H1 (cell line): ENCODE data around the gene EPRS1. TPM values are rescaled to one million over a fixed set of nuclear protein-coding genes. Genes with fewer than 3 reads are reported as not detected.

ENCODE experiments used
- CTCF ChIA-PET: fragments of 300-600 bp; sonication (Branson Sonifier 250); formaldehyde crosslinking; loops from one replicate; lab custom pipeline; 2021; ENCODE audit not compliant: partially characterized antibody; lab: Charles Lee
- POLR2A ChIA-PET: fragments of 300-600 bp; sonication (Branson Sonifier 250); formaldehyde crosslinking; loops from one replicate; lab custom pipeline; 2021; ENCODE audit warnings: inconsistent platforms; ENCODE audit not compliant: partially characterized antibody; lab: Charles Lee
- DNase-seq, 2 experiments: peaks; one replicate each; pipeline versions ENCODE4 v3.0.0 to v3.0.0-alpha.2; 2010 to 2022; ENCODE audit warnings: low spot score in 2 of 2, low read depth in 1 of 2, mixed read lengths in 1 of 2
- FAIRE-seq: peaks from 2 replicates; lab custom pipeline; 2011; peaks lifted over from hg19 to GRCh38; lab: Jason Lieb, UNC
- H2AFZ ChIP-seq: 2 replicates; pipeline ENCODE4 v1.8.1; 2012; ENCODE audit warnings: low read length, inconsistent platforms
- H2AK5ac ChIP-seq: 2 replicates; pipeline ENCODE4 v1.6.1; 2013; ENCODE audit warnings: low read depth, low read length
- H2BK120ac ChIP-seq: replicated peaks from 2 replicates; pipeline ENCODE3; 2013; ENCODE audit warnings: low read depth, low read length, inconsistent platforms
- H2BK12ac ChIP-seq: 2 replicates; pipeline ENCODE4 v1.6.1; 2013; ENCODE audit warnings: low read depth, low read length
- H2BK15ac ChIP-seq: 2 replicates; pipeline ENCODE4 v1.6.1; 2013; ENCODE audit warnings: low read length
- H2BK20ac ChIP-seq: 2 replicates; pipeline ENCODE4 v1.6.1; 2013; ENCODE audit warnings: low read length
- H2BK5ac ChIP-seq: 2 replicates; pipeline ENCODE4 v1.6.1; 2013; ENCODE audit warnings: low read depth, low read length
- H3K14ac ChIP-seq: 2 replicates; pipeline ENCODE4 v1.6.1; 2013; ENCODE audit warnings: inconsistent platforms; ENCODE audit not compliant: insufficient read length
- H3K18ac ChIP-seq: 2 replicates; pipeline ENCODE4 v1.6.1; 2013; ENCODE audit warnings: low read length; ENCODE audit errors: extremely low read depth
- H3K23ac ChIP-seq: 2 replicates; pipeline ENCODE4 v1.6.1; 2013; ENCODE audit warnings: inconsistent platforms; ENCODE audit not compliant: insufficient read length
- H3K23me2 ChIP-seq: 2 replicates; pipeline ENCODE4 v1.6.1; 2013; ENCODE audit warnings: low read depth, low read length
- H3K27ac ChIP-seq: 2 replicates; pipeline ENCODE4 v1.6.1; 2011; ENCODE audit warnings: low read depth, low read length, inconsistent platforms
- H3K27me3 ChIP-seq, 4 experiments: replicated peaks in 1 of 4; 1 replicate in 1 of 4; 2 replicates in 3 of 4; pipeline versions ENCODE4 v1.6.1 to v1.8.1; 2011 to 2013; ENCODE audit warnings: low read length in 3 of 4, mild to moderate bottlenecking in 3 of 4, inconsistent platforms in 2 of 4, mixed read lengths in 2 of 4, moderate library complexity in 1 of 4; ENCODE audit not compliant: control insufficient read depth in 3 of 4, insufficient read depth in 3 of 4; ENCODE audit errors: extremely low read depth in 1 of 4
- H3K36me3 ChIP-seq, 4 experiments: 2 replicates each; pipeline versions ENCODE4 v1.6.1 to v1.8.1; 2011 to 2013; ENCODE audit warnings: mild to moderate bottlenecking in 4 of 4, low read length in 3 of 4, moderate library complexity in 2 of 4, control low read depth in 1 of 4, inconsistent platforms in 1 of 4; ENCODE audit not compliant: insufficient read depth in 4 of 4, control insufficient read depth in 2 of 4
- H3K4ac ChIP-seq: replicated peaks from 2 replicates; pipeline ENCODE3; 2013; ENCODE audit warnings: low read length, low read depth, mixed read lengths, inconsistent platforms; ENCODE audit not compliant: insufficient read length
- H3K4me1 ChIP-seq, 4 experiments: replicated peaks in 1 of 4; 1 replicate in 1 of 4; 2 replicates in 3 of 4; pipeline versions ENCODE4 v1.6.1 to v1.8.1; 2011 to 2013; ENCODE audit warnings: low read length in 3 of 4, inconsistent platforms in 2 of 4, mixed read lengths in 1 of 4; ENCODE audit not compliant: insufficient read depth in 4 of 4, control insufficient read depth in 3 of 4
- H3K4me2 ChIP-seq, 2 experiments: 2 replicates each; pipeline versions ENCODE4 v1.6.1 to v1.8.1; 2011 to 2013; ENCODE audit warnings: low read depth in 2 of 2, low read length in 2 of 2, control low read depth in 1 of 2, inconsistent platforms in 1 of 2, mild to moderate bottlenecking in 1 of 2; ENCODE audit not compliant: insufficient read depth in 1 of 2
- H3K4me3 ChIP-seq, 4 experiments: fragments of 200-600, 300-600 bp in 1 of 4; sonication (generic), shearing (Covaris generic), sonication (Bioruptor Twin) in 1 of 4; 2 replicates each; pipeline versions ENCODE4 v1.5.1 to v1.8.1; 2011 to 2016; ENCODE audit warnings: low read length in 4 of 4, low read depth in 3 of 4, control low read depth in 2 of 4, inconsistent platforms in 2 of 4, mild to moderate bottlenecking in 2 of 4, mixed read lengths in 1 of 4, moderate library complexity in 1 of 4; ENCODE audit not compliant: insufficient read depth in 2 of 4; ENCODE audit errors: extremely low read depth in 1 of 4
- H3K56ac ChIP-seq: replicated peaks from 2 replicates; pipeline ENCODE3; 2013; ENCODE audit warnings: low read depth, mild to moderate bottlenecking, mixed read lengths, low read length, inconsistent platforms; ENCODE audit not compliant: insufficient read length
- H3K79me1 ChIP-seq: 2 replicates; pipeline ENCODE4 v1.6.1; 2013; ENCODE audit warnings: low read depth, low read length, control low read depth
- H3K79me2 ChIP-seq, 2 experiments: 2 replicates each; pipeline versions ENCODE4 v1.6.1 to v1.8.1; 2012 to 2013; ENCODE audit warnings: low read length in 2 of 2, mild to moderate bottlenecking in 2 of 2, inconsistent platforms in 1 of 2; ENCODE audit not compliant: insufficient read depth in 2 of 2, control insufficient read depth in 1 of 2
- H3K9ac ChIP-seq, 4 experiments: replicated peaks in 1 of 4; 1 replicate in 1 of 4; 2 replicates in 3 of 4; pipeline versions ENCODE4 v1.6.1 to v1.8.1; 2011 to 2013; ENCODE audit warnings: low read depth in 3 of 4, low read length in 3 of 4, control low read depth in 2 of 4, mild to moderate bottlenecking in 2 of 4, moderate library complexity in 2 of 4, inconsistent platforms in 1 of 4; ENCODE audit errors: extremely low read depth in 1 of 4
- H3K9me3 ChIP-seq, 2 experiments: 2 replicates each; pipeline versions ENCODE4 v1.6.1 to v1.8.1; 2012 to 2013; ENCODE audit warnings: mild to moderate bottlenecking in 2 of 2, moderate library complexity in 2 of 2, control low read depth in 1 of 2, inconsistent platforms in 1 of 2, low read depth in 1 of 2, low read length in 1 of 2, mixed read lengths in 1 of 2; ENCODE audit not compliant: insufficient read depth in 2 of 2
- H4K20me1 ChIP-seq, 2 experiments: replicated peaks in 1 of 2; 2 replicates each; pipeline versions ENCODE3 to v1.8.1; 2011 to 2013; ENCODE audit warnings: inconsistent platforms in 2 of 2, low read length in 2 of 2, mild to moderate bottlenecking in 1 of 2; ENCODE audit not compliant: insufficient read depth in 2 of 2, control insufficient read depth in 1 of 2
- H4K5ac ChIP-seq: 2 replicates; pipeline ENCODE4 v1.6.1; 2013; ENCODE audit warnings: low read length, low read depth, mixed read lengths, inconsistent platforms; ENCODE audit not compliant: insufficient read length
- H4K8ac ChIP-seq: 2 replicates; pipeline ENCODE4 v1.8.0; 2013; ENCODE audit warnings: mild to moderate bottlenecking, moderate library complexity, low read length, inconsistent platforms; ENCODE audit not compliant: insufficient read depth; ENCODE audit errors: extremely low read depth
- H4K91ac ChIP-seq: replicated peaks from 2 replicates; pipeline ENCODE3; 2013; ENCODE audit warnings: low read length, mixed read lengths, inconsistent platforms; ENCODE audit not compliant: insufficient read length
- CBX5 ChIP-seq: fragments of 300-800, 300-1000 bp; sonication (generic); IDR thresholded peaks from 2 replicates; pipeline ENCODE4 v1.7.1; 2016; ENCODE audit warnings: antibody characterized with exemption, low read length, low read depth
- EGR1 ChIP-seq: IDR thresholded peaks from 2 replicates; pipeline ENCODE4 v1.6.1; 2011; ENCODE audit warnings: low read depth, low read length, borderline replicate concordance
- HDAC2 ChIP-seq, 2 experiments: fragments of 300-600 bp in 1 of 2; sonication (generic) in 1 of 2; IDR thresholded peaks; 2 replicates each; pipeline ENCODE4 v1.6.1; 2011 to 2012; ENCODE audit warnings: low read depth in 2 of 2, low read length in 2 of 2, mild to moderate bottlenecking in 2 of 2, moderate library complexity in 2 of 2, borderline replicate concordance in 1 of 2, inconsistent platforms in 1 of 2
- MAFK ChIP-seq: IDR thresholded peaks from 2 replicates; pipeline ENCODE4 v1.6.1; 2012; ENCODE audit warnings: low read depth, mild to moderate bottlenecking, improper control_type of control experiment, low read length
- SIRT6 ChIP-seq: IDR thresholded peaks from one replicate; pipeline ENCODE4 v1.7.1; 2012; ENCODE audit warnings: low read length, inconsistent platforms
- SP4 ChIP-seq: IDR thresholded peaks from 2 replicates; pipeline ENCODE4 v1.6.1; 2012; ENCODE audit warnings: low read length, inconsistent platforms
- SRF ChIP-seq: IDR thresholded peaks from 2 replicates; pipeline ENCODE4 v1.6.1; 2011; ENCODE audit warnings: mild to moderate bottlenecking, low read depth, low read length, moderate library complexity
- SUZ12 ChIP-seq: fragments of 200-600 bp; sonication (generic); IDR thresholded peaks from 2 replicates; pipeline ENCODE4 v1.6.1; 2012; ENCODE audit warnings: mild to moderate bottlenecking, inconsistent platforms, low read length, moderate library complexity, mixed read lengths
- TAF1 ChIP-seq: IDR thresholded peaks from 2 replicates; pipeline ENCODE4 v1.6.1; 2011; ENCODE audit warnings: mild to moderate bottlenecking, low read depth, low read length
- TEAD4 ChIP-seq: IDR thresholded peaks from 2 replicates; pipeline ENCODE4 v1.6.1; 2012; ENCODE audit warnings: low read depth, low read length, inconsistent platforms, mixed read lengths
- ZNF274 ChIP-seq: IDR thresholded peaks from 2 replicates; pipeline ENCODE4 v1.7.0; 2012; ENCODE audit warnings: low read length, borderline replicate concordance; ENCODE audit errors: extremely low read depth
- polyA plus RNA-seq, 7 experiments: library from polyadenylated mRNA; depleted of rRNA in 3 of 7; stranded (reverse) in 5 of 7; unstranded in 2 of 7; fragments of >200 nt in 5 of 7; fragments of 200-250 nt in 2 of 7; gene quantifications; 1 replicate in 5 of 7; 2 replicates in 1 of 7; 4 replicates in 1 of 7; pipeline versions ENCODE4 v1.2.1 to v1.2.3, GENCODE V29; 2011 to 2013; ENCODE audit warnings: missing spikeins in 2 of 7, mixed read lengths in 2 of 7
- total RNA-seq: library from RNA; stranded (reverse); fragmentation: NEBNext Ultra II Directional; extraction: Animal tissue kit (Norgen Biotek cat#: 25700); gene quantifications from 2 replicates; pipeline ENCODE4 v1.2.1, GENCODE V29; 2021
- TF ChIP-seq, protein P1 (sequence below): IDR thresholded peaks from 2 replicates; pipeline ENCODE4 v1.6.1; 2012; ENCODE audit warnings: inconsistent platforms
- TF ChIP-seq, protein P2 (sequence below), 3 experiments: IDR thresholded peaks; 1 replicate in 2 of 3; 2 replicates in 1 of 3; pipeline versions ENCODE4 v1.5.1 to v1.6.1; 2011; ENCODE audit warnings: low read length in 3 of 3, mild to moderate bottlenecking in 3 of 3, inconsistent platforms in 2 of 3, low read depth in 1 of 3, moderate library complexity in 1 of 3; ENCODE audit not compliant: insufficient read depth in 1 of 3; ENCODE audit errors: control extremely low read depth in 1 of 3

The EPRS1 gene
- total and polyA plus RNA-seq, 2 of the 8 experiments (the other 6 are each of a cell fraction or from before 2014, with no cell fraction given) = 38.4 to 171 TPM

DNA sequence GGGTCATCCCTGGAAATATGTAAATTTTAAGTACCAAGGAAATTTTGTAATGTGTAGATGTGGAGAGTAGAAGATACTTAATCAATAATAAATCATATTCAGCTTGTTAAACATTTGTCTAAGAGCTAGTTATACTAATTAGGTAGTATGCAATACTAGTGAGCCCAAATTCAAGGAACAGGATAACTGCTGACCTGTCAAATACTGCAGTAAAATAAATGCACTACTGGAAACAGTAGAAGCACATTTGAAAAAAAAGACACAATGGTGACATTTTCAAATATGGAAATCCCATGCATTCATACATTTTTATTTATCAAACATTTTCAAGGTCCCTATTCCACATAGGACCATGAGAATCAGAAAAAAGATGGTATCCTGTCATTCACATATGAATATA lies 27.2 kb downstream of the EPRS1 start:
- Histone ChIP-seq H3K4me1 (no peaks in the 10 kb centered on the region), H3K79me1 (no peaks in the 10 kb centered on the region), H3K23ac (no peak overlapping the region), H3K18ac (no peak overlapping the region), H3K79me2 (no peaks in the 10 kb centered on the region), H3K56ac (no peak overlapping the region), H2BK120ac (no peak overlapping the region), H3K23me2 (no peaks in the 10 kb centered on the region), H3K27ac (no peak overlapping the region), H4K91ac (no peak overlapping the region), H3K9ac (no peak overlapping the region), H4K20me1 (no peaks in the 10 kb centered on the region), H3K14ac (no peak overlapping the region), H3K36me3 (peaks cover 5 to 65% (median 31%) of the 10 kb centered on the region in 4 experiments), H2BK12ac (no peak overlapping the region), H4K5ac (no peak overlapping the region), H3K4me3 (no peak overlapping the region), H3K9me3 (no peaks in the 10 kb centered on the region), H3K4me2 (no peak overlapping the region), H2BK5ac (no peak overlapping the region), H2AFZ (no peak overlapping the region), H2BK15ac (no peak overlapping the region), H4K8ac (no peak overlapping the region), H3K27me3 (no peaks in the 10 kb centered on the region), H2AK5ac (no peak overlapping the region), H2BK20ac (no peak overlapping the region), H3K4ac (no peak overlapping the region)
- POLR2A ChIA-PET = no interaction called here
- CTCF ChIA-PET = interaction anchor here (0.7 to 1.2 kb wide), 2 partner anchors 37 to 81 kb away, joined by 3 to 4 read pairs; no protein-coding TSS in a partner anchor
- FAIRE-seq = no peak
- no peak for DNase-seq
- no peak for TF ChIP-seq SIRT6
- TF ChIP-seq, protein P1, sequence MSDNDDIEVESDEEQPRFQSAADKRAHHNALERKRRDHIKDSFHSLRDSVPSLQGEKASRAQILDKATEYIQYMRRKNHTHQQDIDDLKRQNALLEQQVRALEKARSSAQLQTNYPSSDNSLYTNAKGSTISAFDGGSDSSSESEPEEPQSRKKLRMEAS = no peak
- no peak; the same call in 1 of the 2 replicates for TF ChIP-seq MAFK
- no peak for TF ChIP-seq SRF
- TF ChIP-seq TEAD4 = no peak
- TF ChIP-seq, protein P2, sequence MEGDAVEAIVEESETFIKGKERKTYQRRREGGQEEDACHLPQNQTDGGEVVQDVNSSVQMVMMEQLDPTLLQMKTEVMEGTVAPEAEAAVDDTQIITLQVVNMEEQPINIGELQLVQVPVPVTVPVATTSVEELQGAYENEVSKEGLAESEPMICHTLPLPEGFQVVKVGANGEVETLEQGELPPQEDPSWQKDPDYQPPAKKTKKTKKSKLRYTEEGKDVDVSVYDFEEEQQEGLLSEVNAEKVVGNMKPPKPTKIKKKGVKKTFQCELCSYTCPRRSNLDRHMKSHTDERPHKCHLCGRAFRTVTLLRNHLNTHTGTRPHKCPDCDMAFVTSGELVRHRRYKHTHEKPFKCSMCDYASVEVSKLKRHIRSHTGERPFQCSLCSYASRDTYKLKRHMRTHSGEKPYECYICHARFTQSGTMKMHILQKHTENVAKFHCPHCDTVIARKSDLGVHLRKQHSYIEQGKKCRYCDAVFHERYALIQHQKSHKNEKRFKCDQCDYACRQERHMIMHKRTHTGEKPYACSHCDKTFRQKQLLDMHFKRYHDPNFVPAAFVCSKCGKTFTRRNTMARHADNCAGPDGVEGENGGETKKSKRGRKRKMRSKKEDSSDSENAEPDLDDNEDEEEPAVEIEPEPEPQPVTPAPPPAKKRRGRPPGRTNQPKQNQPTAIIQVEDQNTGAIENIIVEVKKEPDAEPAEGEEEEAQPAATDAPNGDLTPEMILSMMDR (IDR thresholded peaks at IDR 0.05; ENCODE audit: control extremely low read depth in 1 of 3, insufficient read depth in 1 of 3, low read depth in 1 of 3, low read length in 3 of 3) = no peak
- no peak for TF ChIP-seq ZNF274
- TF ChIP-seq EGR1 = no peak
- no peak for TF ChIP-seq SP4
- TF ChIP-seq HDAC2 (IDR thresholded peaks at IDR 0.05; ENCODE audit: borderline replicate concordance in 1 of 2, low read depth in 2 of 2, low read length in 2 of 2) = no peak
- no peak for TF ChIP-seq TAF1
- TF ChIP-seq CBX5 = no peak
- no peak for TF ChIP-seq SUZ12
